Retinal pigment epithelial cell (primary cell): ENCODE measurements around the gene EMP3.
"Not testable (repeated sequence)": the region's sequence is repeated elsewhere in the genome, so short reads cannot be mapped to it uniquely, and the experiment has no call there.

ENCODE experiments used
- DNase-seq: peaks from one replicate; pipeline ENCODE4 v3.0.0-alpha.2; 2010; ENCODE audit warnings: low read depth
- H3K4me3 ChIP-seq: 2 replicates; pipeline ENCODE4 v1.5.1; 2011; ENCODE audit warnings: mild to moderate bottlenecking, low read length, control low read depth, moderate library complexity
- CTCF ChIP-seq: conservative IDR thresholded peaks from 2 replicates; pipeline ENCODE4 v1.5.1; 2011; ENCODE audit warnings: low read depth, low read length, control low read depth, inconsistent platforms

Gene EMP3

GRCh38 chr19:48302600-48302959, 22.8 kb upstream of the EMP3 start:
- no peak for TF ChIP-seq CTCF
- no peak for DNase-seq

GRCh38 chr19:48303367-48303766, 22.0 kb upstream of the EMP3 start:
- no peak overlapping the region for H3K4me3 ChIP-seq
- no peak for DNase-seq
- no peak for TF ChIP-seq CTCF

More at GRCh38 chr19:48302600-48302959, 22.8 kb upstream of the EMP3 start:
- no peak overlapping the region for H3K4me3 ChIP-seq

- no peak overlapping the region for H3K4me3 ChIP-seq
- no peak for DNase-seq
- no peak for TF ChIP-seq CTCF
These were observed 21.5 kb upstream of the EMP3 start for GRCh38 chr19:48303866-48304265.

GRCh38 chr19:48308631-48309586, 16.4 kb upstream of the EMP3 start:
- peak; percentile 32 for TF ChIP-seq CTCF
- no peak overlapping the region for H3K4me3 ChIP-seq
- DNase-seq: no peak

- DNase-seq, H3K4me3 ChIP-seq: not testable (repeated sequence)
These were observed 15.6 kb upstream of the EMP3 start for GRCh38 chr19:48309731-48310130.

- no peak for DNase-seq
- TF ChIP-seq CTCF: no peak
These were observed 15.1 kb upstream of the EMP3 start for GRCh38 chr19:48310227-48310626.

GRCh38 chr19:48311384-48311783, 14.0 kb upstream of the EMP3 start:
- H3K4me3 ChIP-seq: no peak overlapping the region
- no peak for TF ChIP-seq CTCF
- DNase-seq: no peak

More at GRCh38 chr19:48310227-48310626, 15.1 kb upstream of the EMP3 start:
- no peak overlapping the region for H3K4me3 ChIP-seq
